Progenitor cell of endocrine pancreas (in vitro differentiated cells): ENCODE results near the gene AGO3. TPM values are rescaled to one million over a fixed set of nuclear protein-coding genes. Genes with fewer than 3 reads are reported as not detected.

ENCODE experiments used
- DNase-seq: peaks from one replicate; pipeline ENCODE4 v3.0.0; 2021; ENCODE audit warnings: low spot score; ENCODE audit not compliant: unreplicated experiment
- H3K27ac Mint-ChIP-seq: 2 replicates; pipeline ENCODE4 v1.8.0; 2021; ENCODE audit warnings: mild to moderate bottlenecking, moderate library complexity, mixed read lengths
- H3K27me3 Mint-ChIP-seq: 2 replicates; pipeline ENCODE4 v1.8.0; 2021; ENCODE audit warnings: mixed read lengths
- H3K36me3 Mint-ChIP-seq: 2 replicates; pipeline ENCODE4 v1.8.0; 2022; ENCODE audit warnings: mixed read lengths; ENCODE audit not compliant: insufficient read depth
- H3K4me1 Mint-ChIP-seq: 2 replicates; pipeline ENCODE4 v1.8.0; 2021; ENCODE audit warnings: low read depth, mixed read lengths
- H3K4me3 Mint-ChIP-seq: 2 replicates; pipeline ENCODE4 v1.8.0; 2021; ENCODE audit warnings: low read depth, mild to moderate bottlenecking, moderate library complexity, mixed read lengths
- H3K9me3 Mint-ChIP-seq: 2 replicates; pipeline ENCODE4 v1.8.0; 2021; ENCODE audit warnings: low read depth, mixed read lengths
- CTCF ChIP-seq: fragments of 200-600 bp; sonication (generic); IDR thresholded peaks from one replicate; pipeline ENCODE4 v1.5.0; 2021; ENCODE audit warnings: antibody characterized with exemption, mild to moderate bottlenecking; ENCODE audit not compliant: unreplicated experiment
- total RNA-seq: library from RNA; stranded (reverse); gene quantifications from 2 replicates; pipeline ENCODE4 v1.2.1, GENCODE V29; 2021

Gene AGO3
- total RNA-seq, 1 donor from 2014 or later = 40.8 TPM

- Mint-ChIP-seq H3K27me3 (no peaks in the 10 kb centered on the region), H3K27ac (no peak overlapping the region), H3K36me3 (peaks cover 1% of the 10 kb centered on the region), H3K4me1 (no peaks in the 10 kb centered on the region), H3K9me3 (no peaks in the 10 kb centered on the region), H3K4me3 (no peak overlapping the region)
- TF ChIP-seq CTCF = peak; percentile 35
- DNase-seq = no peak
Measured at GRCh38 chr1:36096500-36097432, 165.9 kb downstream of the AGO3 start.

GRCh38 chr1:36097693-36098585, 167.0 kb downstream of the AGO3 start:
- TF ChIP-seq CTCF = no peak
- Mint-ChIP-seq H3K4me1 (no peaks in the 10 kb centered on the region), H3K9me3 (no peaks in the 10 kb centered on the region), H3K36me3 (peaks cover 1% of the 10 kb centered on the region), H3K27me3 (no peaks in the 10 kb centered on the region), H3K4me3 (no peak overlapping the region), H3K27ac (no peak overlapping the region)
- no peak for DNase-seq

GRCh38 chr1:36098650-36099365, 167.9 kb downstream of the AGO3 start:
- no peak for DNase-seq
- Mint-ChIP-seq H3K9me3 (no peaks in the 10 kb centered on the region), H3K4me3 (no peak overlapping the region), H3K4me1 (no peaks in the 10 kb centered on the region), H3K36me3 (no peaks in the 10 kb centered on the region), H3K27ac (no peak overlapping the region), H3K27me3 (no peaks in the 10 kb centered on the region)
- no peak for TF ChIP-seq CTCF

- Mint-ChIP-seq H3K36me3 (no peaks in the 10 kb centered on the region), H3K4me3 (no peak overlapping the region), H3K27ac (peak overlapping the region; percentile 20), H3K27me3 (no peaks in the 10 kb centered on the region), H3K9me3 (no peaks in the 10 kb centered on the region), H3K4me1 (no peaks in the 10 kb centered on the region)
- TF ChIP-seq CTCF = peak; percentile 92
- peak; percentile 86 for DNase-seq
Measured at GRCh38 chr1:36099681-36100341, 168.9 kb downstream of the AGO3 start.
